CD4-positive, alpha-beta T cell treated with Interferon alpha-2 for 1 hour (primary cell): ENCODE results near the gene VPS9D1.
"Not testable (repeated sequence)": the region's sequence is repeated elsewhere in the genome, so short reads cannot be mapped to it uniquely, and the experiment has no call there.

Experiments
- DNase-seq, 2 donors: peaks; one replicate each; pipeline ENCODE4 v3.0.0-alpha.2; 2020 to 2022

VPS9D1 gene

GRCh38 chr16:89693931-89694783 lies 26.5 kb downstream of the VPS9D1 start:
- no peak for DNase-seq

GRCh38 chr16:89693289-89693731 lies 27.4 kb downstream of the VPS9D1 start:
- DNase-seq: no peak

- DNase-seq: no peak
These were observed 28.6 kb downstream of the VPS9D1 start for GRCh38 chr16:89691986-89692569.

GRCh38 chr16:89691231-89691985 lies 29.3 kb downstream of the VPS9D1 start:
- no peak for DNase-seq

- DNase-seq: no peak
These were observed 30.3 kb downstream of the VPS9D1 start for GRCh38 chr16:89690392-89690901.

GRCh38 chr16:89689621-89690020 lies 31.1 kb downstream of the VPS9D1 start:
- DNase-seq: not testable (repeated sequence)

- DNase-seq: no peak
These were observed 31.6 kb downstream of the VPS9D1 start for GRCh38 chr16:89689142-89689541.

- DNase-seq: no peak
These were observed 32.3 kb downstream of the VPS9D1 start for GRCh38 chr16:89688395-89688794.

- no peak for DNase-seq
These were observed 33.4 kb downstream of the VPS9D1 start for GRCh38 chr16:89687092-89687940.

- peak; percentile 87 to 91 for DNase-seq
These were observed 34.1 kb downstream of the VPS9D1 start, which contains the start of gene CDK10 for GRCh38 chr16:89686520-89687091. TSS of gene CDK10 (plus strand) at chr16:89686689. CDS start at chr16:89686711, 22 bp downstream.

GRCh38 chr16:89685916-89686315 lies 34.8 kb downstream of the VPS9D1 start:
- DNase-seq: no peak

- no peak for DNase-seq
These were observed 42.4 kb downstream of the VPS9D1 start for GRCh38 chr16:89678258-89678657.

- no peak for DNase-seq
These were observed 48.3 kb downstream of the VPS9D1 start for GRCh38 chr16:89672177-89672941.

GRCh38 chr16:89671565-89671964 lies 49.1 kb downstream of the VPS9D1 start:
- DNase-seq: not testable (repeated sequence)

GRCh38 chr16:89670496-89671431 lies 49.9 kb downstream of the VPS9D1 start:
- DNase-seq: no peak

GRCh38 chr16:89669755-89670154 lies 50.9 kb downstream of the VPS9D1 start:
- DNase-seq: no peak

- DNase-seq: no peak
These were observed 51.9 kb downstream of the VPS9D1 start for GRCh38 chr16:89668790-89669158.

GRCh38 chr16:89667633-89668032 lies 53.1 kb downstream of the VPS9D1 start:
- no peak for DNase-seq

- not testable (repeated sequence) for DNase-seq
These were observed 53.7 kb downstream of the VPS9D1 start for GRCh38 chr16:89667000-89667399.

- DNase-seq: not testable (repeated sequence)
These were observed 56.5 kb downstream of the VPS9D1 start for GRCh38 chr16:89664238-89664637.
